BJ (cell line): ENCODE data around the gene MYL7. TPM values are rescaled to one million over a fixed set of nuclear protein-coding genes. Genes with fewer than 3 reads are reported as not detected.

Experiments
- CTCF ChIA-PET: fragments of 350-600 bp; formaldehyde crosslinking; extraction: SDS; loops from one replicate; lab custom pipeline; 2021; ENCODE audit warnings: antibody characterized with exemption, inconsistent platforms; lab: Yijun Ruan, JAX
- POLR2A ChIA-PET: fragments of 300-600 bp; sonication (Branson Sonifier 250); formaldehyde crosslinking; extraction: SDS; loops from one replicate; lab custom pipeline; 2021; ENCODE audit warnings: antibody characterized with exemption; lab: Charles Lee
- DNase-seq: peaks from one replicate; pipeline ENCODE4 v3.0.0-alpha.2; 2011; ENCODE audit warnings: low read depth
- H3K27me3 ChIP-seq: 2 replicates; pipeline ENCODE4 v1.6.0; 2011; ENCODE audit warnings: low read length; ENCODE audit not compliant: control insufficient read depth, insufficient read depth
- H3K36me3 ChIP-seq: 2 replicates; pipeline ENCODE4 v1.5.1; 2011; ENCODE audit warnings: low read length; ENCODE audit not compliant: control insufficient read depth, insufficient read depth
- H3K4me3 ChIP-seq: 2 replicates; pipeline ENCODE4 v1.5.1; 2011; ENCODE audit warnings: low read depth, mild to moderate bottlenecking, control low read depth, low read length
- CTCF ChIP-seq: IDR thresholded peaks from 2 replicates; pipeline ENCODE4 v1.5.1; 2011; ENCODE audit warnings: low read depth, mild to moderate bottlenecking, control low read depth, inconsistent platforms, low read length, moderate library complexity; ENCODE audit not compliant: insufficient read depth
- polyA plus RNA-seq: library from polyadenylated mRNA; depleted of rRNA; stranded (reverse); fragments of >200 nt; gene quantifications from 2 replicates; pipeline ENCODE4 v1.2.3, GENCODE V29; 2011

MYL7 gene
- polyA plus RNA-seq, 1 experiment = 0.26 TPM

- Histone ChIP-seq H3K4me3 (peak overlapping the region; percentile 49), H3K27me3 (no peaks in the 10 kb centered on the region), H3K36me3 (peaks cover 29% of the 10 kb centered on the region)
- peak; percentile 43 for DNase-seq
- ChIA-PET POLR2A (no interaction called here), CTCF (interaction anchor here (0.7 to 1.0 kb wide), 3 partner anchors 10 to 91 kb away, joined by 3 to 4 read pairs (median 3); no protein-coding TSS in a partner anchor)
- no peak for TF ChIP-seq CTCF
Measured at GRCh38 chr7:44104860-44105771, 36.0 kb downstream of the MYL7 start.

- peak within 1 kb of the TSS; percentile 49 for H3K4me3 ChIP-seq
- H3K27me3 ChIP-seq = no peaks in the 10 kb centered on the region
- TF ChIP-seq CTCF = no peak
- POLR2A ChIA-PET = no interaction called here
- CTCF ChIA-PET = interaction anchor here (2.1 kb wide), 1 partner anchor 32 kb away, joined by 6 read pairs; no protein-coding TSS in a partner anchor
- H3K36me3 ChIP-seq = peaks cover 21% of the 10 kb centered on the region
- no peak for DNase-seq
Measured at GRCh38 chr7:44103923-44104859, 36.9 kb downstream of the MYL7 start, which contains the start of gene AEBP1. Gene AEBP1, plus strand, starts transcription at chr7:44104345. Its CDS starts 321 bp downstream, at chr7:44104666.

- POLR2A ChIA-PET = no interaction called here
- Histone ChIP-seq H3K27me3 (no peaks in the 10 kb centered on the region), H3K36me3 (peaks cover 17% of the 10 kb centered on the region), H3K4me3 (no peak overlapping the region)
- no peak for TF ChIP-seq CTCF
- DNase-seq = no peak
- CTCF ChIA-PET = interaction anchor here (2.1 kb wide), 1 partner anchor 31 kb away, joined by 6 read pairs; no protein-coding TSS in a partner anchor
Measured at GRCh38 chr7:44103566-44103922, 37.6 kb downstream of the MYL7 start.

DNA sequence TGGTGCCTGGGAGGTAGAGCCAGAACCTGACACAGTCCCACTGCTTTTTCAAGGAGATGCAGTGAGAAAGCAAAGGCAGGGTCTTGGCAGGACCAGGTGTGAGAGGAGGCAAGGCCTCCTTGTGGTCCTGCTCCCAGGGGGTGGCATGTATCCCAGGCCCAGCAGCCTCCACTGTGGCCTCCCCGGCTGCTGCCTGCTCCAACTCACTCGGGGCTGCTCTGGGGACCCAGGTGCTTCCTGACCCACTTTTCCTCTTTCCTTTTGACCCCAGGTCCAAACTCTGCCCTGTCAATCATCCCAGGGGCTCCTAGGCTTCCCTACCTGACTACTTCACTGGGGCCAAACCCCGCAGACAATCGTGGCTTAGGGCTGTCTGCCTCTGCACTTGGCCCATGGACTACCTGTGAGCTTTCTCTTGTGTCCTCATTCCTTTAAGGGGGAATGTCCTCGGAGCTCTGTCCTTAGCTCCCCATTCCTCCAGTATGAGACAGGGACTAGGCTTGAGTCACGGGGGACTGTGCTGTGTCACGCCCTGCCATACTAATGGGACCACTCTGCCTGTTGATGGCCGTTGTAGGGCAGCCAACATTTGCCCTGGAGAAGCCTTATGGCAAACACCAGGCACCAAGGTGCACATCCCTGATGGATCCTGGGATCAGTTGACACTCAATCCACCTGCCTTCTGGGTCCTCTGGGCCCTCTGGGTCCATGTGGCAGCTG, 38.1 kb downstream of the MYL7 start:
- no peak for TF ChIP-seq CTCF
- POLR2A ChIA-PET = interaction anchor here (0.9 kb wide), 1 partner anchor 13 kb away, joined by 10 read pairs; no protein-coding TSS in a partner anchor
- no peaks in the 10 kb centered on the region for H3K27me3 ChIP-seq
- H3K4me3 ChIP-seq = no peak overlapping the region
- DNase-seq = no peak
- CTCF ChIA-PET = interaction anchor here (0.8 to 2.1 kb wide), 5 partner anchors 13 to 98 kb away, joined by 3 to 6 read pairs (median 3); partner anchors contain the start of gene YKT6
- H3K36me3 ChIP-seq = peaks cover 12% of the 10 kb centered on the region
